GM10266 (cell line): ENCODE results near the gene UBE2O.

ENCODE experiments used
- DNase-seq: peaks from one replicate; pipeline ENCODE4 v3.0.0; 2012; ENCODE audit errors: extremely low spot score
- CTCF ChIP-seq: IDR thresholded peaks from 2 replicates; pipeline ENCODE4 v1.5.1; 2012; ENCODE audit warnings: mild to moderate bottlenecking, low read depth; ENCODE audit not compliant: control insufficient read depth, insufficient read depth; ENCODE audit errors: missing control alignments

UBE2O gene

GRCh38 chr17:76469991-76470739 is 17.2 kb upstream of the UBE2O start:
- no peak for DNase-seq
- TF ChIP-seq CTCF = no peak

- TF ChIP-seq CTCF = no peak
- no peak for DNase-seq
Observed at GRCh38 chr17:76469076-76469990, 16.4 kb upstream of the UBE2O start.

DNA sequence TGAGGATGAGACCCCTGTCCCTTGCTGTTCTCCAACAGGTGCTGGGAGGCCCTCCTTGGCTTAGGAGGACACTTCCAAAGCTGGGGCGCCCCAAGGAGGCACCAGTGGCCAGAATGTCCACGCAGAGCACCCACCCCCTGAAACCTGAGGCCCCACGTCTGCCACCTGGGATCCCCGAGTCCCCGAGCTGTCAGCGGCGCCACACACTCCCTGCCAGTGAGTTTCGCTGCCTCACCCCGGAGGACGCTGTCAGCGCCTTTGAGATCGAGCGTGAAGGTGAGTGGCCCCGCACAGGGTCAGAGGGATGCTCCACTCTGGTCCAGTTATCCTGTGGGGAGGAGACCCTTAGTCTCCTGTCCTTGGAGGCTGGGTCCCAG is 15.7 kb upstream of the UBE2O start:
- no peak for DNase-seq
- TF ChIP-seq CTCF = no peak

- TF ChIP-seq CTCF = no peak
- no peak for DNase-seq
Observed at GRCh38 chr17:76467809-76468633, 15.1 kb upstream of the UBE2O start.

DNA sequence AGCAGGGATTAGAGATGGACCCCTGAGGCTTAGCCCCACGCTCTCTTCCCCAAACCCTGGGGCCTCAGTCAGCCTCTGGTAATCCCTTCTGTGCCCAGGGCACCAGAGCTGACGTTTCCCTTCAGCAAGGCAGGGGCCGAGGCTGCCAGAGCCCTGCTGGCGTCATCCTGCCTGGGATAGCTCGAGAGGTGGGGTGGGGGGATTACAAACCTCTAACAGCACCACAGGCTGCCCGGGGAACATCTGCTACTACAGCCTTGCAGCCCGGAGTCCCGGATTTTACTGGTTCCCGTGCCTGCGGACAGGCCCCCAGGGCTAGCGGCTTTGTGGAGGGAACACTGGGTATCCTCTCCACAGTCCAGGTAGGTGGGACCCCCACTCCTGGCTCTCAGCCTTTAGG is 14.4 kb upstream of the UBE2O start, which contains the start of gene AANAT:
TSS of gene AANAT (plus strand) at position 238 of the 400 bp plus-strand sequence. CDS start 1,144 bp downstream, outside the sequence.
- no peak for TF ChIP-seq CTCF
- no peak for DNase-seq

- TF ChIP-seq CTCF = no peak
- no peak for DNase-seq
Observed at GRCh38 chr17:76466775-76467130, 13.8 kb upstream of the UBE2O start.
